ENCODE measurements around the gene CAGE1. TPM values are rescaled to one million over a fixed set of nuclear protein-coding genes. Genes with fewer than 3 reads are reported as not detected.

The CAGE1 gene
- total RNA-seq, 1 experiment from 2014 or later = 0.29 TPM

- no TSS peak for BruUV-seq (replicated peaks)
- Histone ChIP-seq H3K4me3 (ENCODE audit: low read length) (no peak overlapping the region), H3K27ac (ENCODE audit: low read length) (no peak overlapping the region), H3K4me2 (ENCODE audit: low read length) (no peak overlapping the region), H3K9ac (ENCODE audit: low read length) (no peak overlapping the region), H3K4me1 (ENCODE audit: insufficient read depth, low read length) (peaks cover 20% of the 10 kb centered on the region), H3F3A (ENCODE audit: low read length, unreplicated experiment) (no peaks in the 10 kb centered on the region), H3K9me3 (ENCODE audit: low read length) (no peaks in the 10 kb centered on the region), H3K36me3 (ENCODE audit: low read depth, low read length) (peaks cover 31% of the 10 kb centered on the region), H2AFZ (ENCODE audit: low read length) (no peak overlapping the region), H3K9me2 (replicated peaks; ENCODE audit: low read length) (no peaks in the 10 kb centered on the region), H4K20me1 (ENCODE audit: low read length) (no peaks in the 10 kb centered on the region), H3K27me3 (ENCODE audit: low read length) (no peaks in the 10 kb centered on the region), H3K79me2 (ENCODE audit: low read length) (no peaks in the 10 kb centered on the region)
- ATAC-seq (peak; percentile 29), DNase-seq (peak; percentile 39)
- intact Hi-C loops (cut with micrococcal nuclease) = no loop called here
- ChIA-PET POLR2A (ENCODE audit: unreplicated experiment) (no interaction called here), CTCF (no interaction called here)
- no peak for TF ChIP-seq EZH2phosphoT487 (IDR thresholded peaks at IDR 0.05; ENCODE audit: borderline replicate concordance, low read length)
- no peak for TF ChIP-seq EZH2 (IDR thresholded peaks at IDR 0.05; ENCODE audit: low read length, unreplicated experiment)
- no peak for TF ChIP-seq CTCF (conservative IDR thresholded peaks at IDR 0.05; ENCODE audit: low read depth, low read length)
These were observed 29.5 kb upstream of the CAGE1 start for GRCh38 chr6:7419065-7419464.

- DNase-seq (peak; percentile 58), ATAC-seq (peak; percentile 51)
- Histone ChIP-seq H4K20me1 (ENCODE audit: low read length) (no peaks in the 10 kb centered on the region), H3K4me3 (ENCODE audit: low read length) (no peak overlapping the region), H3K9me3 (ENCODE audit: low read length) (no peaks in the 10 kb centered on the region), H3K4me1 (ENCODE audit: insufficient read depth, low read length) (peaks cover 20% of the 10 kb centered on the region), H3K27me3 (ENCODE audit: low read length) (no peaks in the 10 kb centered on the region), H3K79me2 (ENCODE audit: low read length) (no peaks in the 10 kb centered on the region), H2AFZ (ENCODE audit: low read length) (no peak overlapping the region), H3K27ac (ENCODE audit: low read length) (peak overlapping the region; percentile 31), H3K36me3 (ENCODE audit: low read depth, low read length) (peaks cover 37% of the 10 kb centered on the region), H3K9me2 (replicated peaks; ENCODE audit: low read length) (no peaks in the 10 kb centered on the region), H3K4me2 (ENCODE audit: low read length) (0 out of 2 replicates have a peak overlapping the region, but pooled peaks have one; percentile 7), H3K9ac (ENCODE audit: low read length) (no peak overlapping the region), H3F3A (ENCODE audit: low read length, unreplicated experiment) (no peaks in the 10 kb centered on the region)
- intact Hi-C loops (cut with micrococcal nuclease) = no loop called here
- BruUV-seq (replicated peaks) = no TSS peak
- TF ChIP-seq EZH2 (IDR thresholded peaks at IDR 0.05; ENCODE audit: low read length, unreplicated experiment) (no peak), CTCF (conservative IDR thresholded peaks at IDR 0.05; ENCODE audit: low read depth, low read length) (no peak), EZH2phosphoT487 (IDR thresholded peaks at IDR 0.05; ENCODE audit: borderline replicate concordance, low read length) (no peak)
- CTCF ChIA-PET = no interaction called here
- POLR2A ChIA-PET (ENCODE audit: unreplicated experiment) = no interaction called here
These were observed 28.8 kb upstream of the CAGE1 start for GRCh38 chr6:7418238-7418905.

GRCh38 chr6:7417684-7418083 is 28.1 kb upstream of the CAGE1 start:
- Histone ChIP-seq H3K27ac (ENCODE audit: low read length) (peak overlapping the region; percentile 4; the same call in 1 of the 2 replicates), H3K79me2 (ENCODE audit: low read length) (no peaks in the 10 kb centered on the region), H3K36me3 (ENCODE audit: low read depth, low read length) (peaks cover 41% of the 10 kb centered on the region), H4K20me1 (ENCODE audit: low read length) (no peaks in the 10 kb centered on the region), H3K4me1 (ENCODE audit: insufficient read depth, low read length) (peaks cover 20% of the 10 kb centered on the region), H3K9ac (ENCODE audit: low read length) (no peak overlapping the region), H3K4me3 (ENCODE audit: low read length) (no peak overlapping the region), H3F3A (ENCODE audit: low read length, unreplicated experiment) (no peaks in the 10 kb centered on the region), H3K4me2 (ENCODE audit: low read length) (0 out of 2 replicates have a peak overlapping the region, but pooled peaks have one; percentile 7), H3K9me2 (replicated peaks; ENCODE audit: low read length) (no peaks in the 10 kb centered on the region), H3K9me3 (ENCODE audit: low read length) (no peaks in the 10 kb centered on the region), H2AFZ (ENCODE audit: low read length) (no peak overlapping the region), H3K27me3 (ENCODE audit: low read length) (no peaks in the 10 kb centered on the region)
- TF ChIP-seq EZH2 (IDR thresholded peaks at IDR 0.05; ENCODE audit: low read length, unreplicated experiment) = no peak
- no peak for TF ChIP-seq EZH2phosphoT487 (IDR thresholded peaks at IDR 0.05; ENCODE audit: borderline replicate concordance, low read length)
- no peak for TF ChIP-seq CTCF (conservative IDR thresholded peaks at IDR 0.05; ENCODE audit: low read depth, low read length)
- DNase-seq (no peak), ATAC-seq (no peak)
- BruUV-seq (replicated peaks) = no TSS peak
- ChIA-PET CTCF (no interaction called here), POLR2A (ENCODE audit: unreplicated experiment) (no interaction called here)
- intact Hi-C loops (cut with micrococcal nuclease) = no loop called here
